HepG2 (cell line): ENCODE measurements around the gene NGEF. TPM values are rescaled to one million over a fixed set of nuclear protein-coding genes. Genes with fewer than 3 reads are reported as not detected.
A peak's percentile ranks its signal among the peaks of the same experiment; 100 is the strongest.

Source experiments
- AKAP8 ChIP-seq: sonication (generic); formaldehyde crosslinking; IDR thresholded peaks from 2 replicates; pipeline ENCODE4 v1.5.1; 2020; ENCODE audit warnings: mild to moderate bottlenecking, missing genetic modification reagents
- HDAC2 ChIP-seq: sonication (generic); formaldehyde crosslinking; IDR thresholded peaks from 2 replicates; pipeline ENCODE4 v1.4.0; 2020; ENCODE audit warnings: missing genetic modification reagents
- KDM4B ChIP-seq: sonication (generic); formaldehyde crosslinking; IDR thresholded peaks from 2 replicates; pipeline ENCODE4 v1.4.0; 2020; ENCODE audit warnings: missing genetic modification reagents
- MYC ChIP-seq: sonication (generic); formaldehyde crosslinking; IDR thresholded peaks from 2 replicates; pipeline ENCODE4 v1.9.0; 2021; ENCODE audit warnings: missing genetic modification reagents, borderline replicate concordance
- NFAT5 ChIP-seq: sonication (generic); formaldehyde crosslinking; IDR thresholded peaks from 2 replicates; pipeline ENCODE4 v1.4.0; 2020; ENCODE audit warnings: missing genetic modification reagents
- NFKB2 ChIP-seq: sonication (generic); formaldehyde crosslinking; IDR thresholded peaks from 2 replicates; pipeline ENCODE4 v1.4.0; 2020; ENCODE audit warnings: missing genetic modification reagents, borderline replicate concordance
- SRSF1 ChIP-seq: fragments of 200-400 bp; formaldehyde crosslinking; optimal IDR thresholded peaks from 2 replicates; pipeline ENCODE3; 2017; ENCODE audit warnings: mild to moderate bottlenecking, low read depth, low read length, moderate library complexity
- U2AF1 ChIP-seq: fragments of 200-400 bp; formaldehyde crosslinking; optimal IDR thresholded peaks from 2 replicates; pipeline ENCODE3; 2017; ENCODE audit warnings: mild to moderate bottlenecking, low read depth, low read length
- ZBTB4 ChIP-seq: sonication (generic); formaldehyde crosslinking; IDR thresholded peaks from 2 replicates; pipeline ENCODE4 v1.4.0; 2020; ENCODE audit warnings: missing genetic modification reagents, mild to moderate bottlenecking, borderline replicate concordance
- ZFP41 ChIP-seq: sonication (generic); formaldehyde crosslinking; IDR thresholded peaks from 2 replicates; pipeline ENCODE4 v1.4.0; 2020; ENCODE audit warnings: mild to moderate bottlenecking, missing genetic modification reagents, borderline replicate concordance
- ZNF354B ChIP-seq: sonication (generic); formaldehyde crosslinking; IDR thresholded peaks from 2 replicates; pipeline ENCODE4 v1.8.0; 2022; ENCODE audit warnings: mild to moderate bottlenecking, missing genetic modification reagents
- ZNF383 ChIP-seq: sonication (generic); formaldehyde crosslinking; IDR thresholded peaks from 2 replicates; pipeline ENCODE4 v1.4.0; 2020; ENCODE audit warnings: missing genetic modification reagents, mild to moderate bottlenecking, borderline replicate concordance
- ZNF451 ChIP-seq: sonication (generic); formaldehyde crosslinking; IDR thresholded peaks from 2 replicates; pipeline ENCODE4 v1.5.0; 2020; ENCODE audit warnings: mild to moderate bottlenecking, missing genetic modification reagents
- ZNF496 ChIP-seq: sonication (generic); formaldehyde crosslinking; IDR thresholded peaks from 2 replicates; pipeline ENCODE4 v1.8.1; 2023; ENCODE audit warnings: mild to moderate bottlenecking, moderate library complexity, missing genetic modification reagents; ENCODE audit not compliant: insufficient replicate concordance
- ZNF546 ChIP-seq: sonication (generic); formaldehyde crosslinking; conservative IDR thresholded peaks from 2 replicates; pipeline ENCODE4 v1.8.1; 2023; ENCODE audit warnings: mild to moderate bottlenecking, missing genetic modification reagents
- polyA plus RNA-seq, 8 experiments: library from polyadenylated mRNA; depleted of rRNA in 3 of 8; stranded (reverse) in 7 of 8; unstranded in 1 of 8; fragments of >200 nt; fragmentation: Illumina TruSeq in 4 of 8; extraction: Trizol in 4 of 8; gene quantifications; 2 replicates each; pipeline versions ENCODE4 v1.2.1 to v1.2.3, GENCODE V29; 2011 to 2016; ENCODE audit warnings: low read depth in 4 of 8, missing spikeins in 1 of 8, mixed read lengths in 1 of 8; ENCODE audit not compliant: insufficient read depth in 1 of 8
- total RNA-seq, 5 experiments: library from RNA; depleted of rRNA; stranded (reverse); fragments of >200 nt; fragmentation: Illumina TruSeq; extraction: Trizol; gene quantifications; 2 replicates each; pipeline ENCODE4 v1.2.3, GENCODE V29; 2016; ENCODE audit warnings: low read depth in 1 of 5

Gene NGEF
- total and polyA plus RNA-seq, 2 of the 13 experiments (the other 11 are each of a cell fraction or from before 2014, with no cell fraction given): 14.4 to 36.9 TPM

GRCh38 chr2:233060501-233060979 is 47.5 kb upstream of the NGEF start (continued):
- no peak for TF ChIP-seq NFAT5 (CRISPR knock-in tag)
- TF ChIP-seq ZNF451 (CRISPR knock-in tag): no peak; the same call in 1 of the 2 replicates
- TF ChIP-seq SRSF1: no peak
- peak; percentile 94 for TF ChIP-seq ZFP41
- no peak for TF ChIP-seq ZNF383 (CRISPR knock-in tag)
- TF ChIP-seq ZBTB4 (CRISPR knock-in tag): no peak
- TF ChIP-seq AKAP8 (CRISPR knock-in tag): no peak
- TF ChIP-seq HDAC2: peak; percentile 5; the same call in 1 of the 2 replicates
- no peak for TF ChIP-seq ZNF546
- TF ChIP-seq ZNF354B: no peak
- 0 out of 2 replicates have a peak, but pooled peaks have one; percentile 24 for TF ChIP-seq NFKB2 (CRISPR knock-in tag)
- TF ChIP-seq U2AF1: no peak
- no peak for TF ChIP-seq ZNF496 (CRISPR knock-in tag)
- TF ChIP-seq MYC (CRISPR knock-in tag): peak; percentile 60; the same call in 1 of the 2 replicates
- TF ChIP-seq KDM4B (CRISPR knock-in tag): 0 out of 2 replicates have a peak, but pooled peaks have one; percentile 74
